ENCODE data around the gene RNPS1. TPM values are rescaled to one million over a fixed set of nuclear protein-coding genes. Genes with fewer than 3 reads are reported as not detected.

The RNPS1 gene
- 254 and 259 TPM in 2 replicates for total RNA-seq (2014; rRNA removed; shearing (Covaris generic))

GRCh38 chr16:2267913-2268666 is at the start of gene RNPS1:
Gene RNPS1 (minus strand): TSS chr16:2268126. CDS start chr16:2264643, 3,483 bp downstream.

GRCh38 chr16:2251296-2252111 is 16.4 kb downstream of the RNPS1 start, which contains the start of gene ECI1:
Gene ECI1 (minus strand): TSS chr16:2251587. CDS start chr16:2251566, 21 bp downstream.

GRCh38 chr16:2236337-2237101 is 31.4 kb downstream of the RNPS1 start, which contains the start of gene DNASE1L2:
Gene DNASE1L2 (plus strand): TSS chr16:2236444. CDS start chr16:2236817, 373 bp downstream.

GRCh38 chr16:2223221-2223941 is 44.5 kb downstream of the RNPS1 start, which contains the start of gene E4F1:
Gene E4F1 (plus strand): TSS chr16:2223591. CDS start chr16:2223614, 23 bp downstream.

GRCh38 chr16:2214719-2214968 is 53.3 kb downstream of the RNPS1 start, which contains the start of gene PGP:
Gene PGP (minus strand): TSS chr16:2214840. CDS start chr16:2214777, 63 bp downstream.

GRCh38 chr16:2210386-2211365 is 57.2 kb downstream of the RNPS1 start, which contains the start of gene BRICD5:
Gene BRICD5 (minus strand): TSS chr16:2210863. CDS start chr16:2210833, 30 bp downstream.

GRCh38 chr16:2205104-2205966 is 62.6 kb downstream of the RNPS1 start, which contains the start of gene MLST8:
Gene MLST8 (plus strand): TSS chr16:2205454. CDS start chr16:2206086, 632 bp downstream.

Small RNA genes within 50 kb of the gene (small RNA-seq; reads per million reads assigned to genes)
- gene MIR3677, result not detected
- not detected for gene MIR4717

Other genes with a start within 250 kb of the RNPS1 start
- gene NPW, start 248.3 kb downstream of the RNPS1 start, total RNA-seq (2014; rRNA removed; shearing (Covaris generic)), result 1.0 and 1.5 TPM in 2 replicates
- 113 and 117 TPM in 2 replicates for gene NHERF2, start 241.2 kb downstream of the RNPS1 start, total RNA-seq (2014; rRNA removed; shearing (Covaris generic))
- gene NTHL1, start 220.3 kb downstream of the RNPS1 start, total RNA-seq (2014; rRNA removed; shearing (Covaris generic)), result 58.6 and 71.2 TPM in 2 replicates
- gene TSC2, start 220.1 kb downstream of the RNPS1 start, total RNA-seq (2014; rRNA removed; shearing (Covaris generic)), result 75.3 and 90.4 TPM in 2 replicates
- gene PKD1, start 132.2 kb downstream of the RNPS1 start, total RNA-seq (2014; rRNA removed; shearing (Covaris generic)), result 90.3 and 104 TPM in 2 replicates
- 9.0 and 16.0 TPM in 2 replicates for gene RAB26, start 119.5 kb downstream of the RNPS1 start, total RNA-seq (2014; rRNA removed; shearing (Covaris generic))
- gene TRAF7, start 112.3 kb downstream of the RNPS1 start, total RNA-seq (2014; rRNA removed; shearing (Covaris generic)), result 71.3 and 72.5 TPM in 2 replicates
- 1.1 and 1.4 TPM in 2 replicates for gene CASKIN1, start 71.5 kb downstream of the RNPS1 start, total RNA-seq (2014; rRNA removed; shearing (Covaris generic))
- 44.6 and 65.4 TPM in 2 replicates for gene MLST8, start 62.7 kb downstream of the RNPS1 start, total RNA-seq (2014; rRNA removed; shearing (Covaris generic))
- 1.3 and 3.0 TPM in 2 replicates for gene BRICD5, start 57.3 kb downstream of the RNPS1 start, total RNA-seq (2014; rRNA removed; shearing (Covaris generic))
- 19.2 and 26.6 TPM in 2 replicates for gene PGP, start 53.3 kb downstream of the RNPS1 start, total RNA-seq (2014; rRNA removed; shearing (Covaris generic))
- 40.0 and 47.9 TPM in 2 replicates for gene E4F1, start 44.5 kb downstream of the RNPS1 start, total RNA-seq (2014; rRNA removed; shearing (Covaris generic))
- gene DNASE1L2, start 31.7 kb downstream of the RNPS1 start, total RNA-seq (2014; rRNA removed; shearing (Covaris generic)), result 1.0 and 1.5 TPM in 2 replicates
- gene ECI1, start 16.5 kb downstream of the RNPS1 start, total RNA-seq (2014; rRNA removed; shearing (Covaris generic)), result 86.9 and 97.5 TPM in 2 replicates
- gene ABCA3, start 72.6 kb upstream of the RNPS1 start, total RNA-seq (2014; rRNA removed; shearing (Covaris generic)), result 0.40 and 0.60 TPM in 2 replicates
- 39.2 and 42.2 TPM in 2 replicates for gene CCNF, start 161.3 kb upstream of the RNPS1 start, total RNA-seq (2014; rRNA removed; shearing (Covaris generic))
- 33.7 and 40.7 TPM in 2 replicates for gene TEDC2, start 192.0 kb upstream of the RNPS1 start, total RNA-seq (2014; rRNA removed; shearing (Covaris generic))
- gene NTN3, start 203.2 kb upstream of the RNPS1 start, total RNA-seq (2014; rRNA removed; shearing (Covaris generic)), result 0.37 and 0.64 TPM in 2 replicates
- 12.4 and 13.9 TPM in 2 replicates for gene TBC1D24, start 207.0 kb upstream of the RNPS1 start, total RNA-seq (2014; rRNA removed; shearing (Covaris generic))
- 28.7 and 48.4 TPM in 2 replicates for gene ATP6V0C, start 245.8 kb upstream of the RNPS1 start, total RNA-seq (2014; rRNA removed; shearing (Covaris generic))

Data from A375 (cell line).